K562 (cell line): Measurements from ENCODE around the gene EGR1. TPM values are rescaled to one million over a fixed set of nuclear protein-coding genes. Genes with fewer than 3 reads are reported as not detected.

Source experiments
- ARHGAP35 ChIP-seq: fragments of 450-650 bp; IDR thresholded peaks from 2 replicates; pipeline ENCODE4 v1.6.1; 2018; ENCODE audit not compliant: partially characterized antibody
- EHMT2 ChIP-seq: fragments of 450-650 bp; IDR thresholded peaks from 2 replicates; pipeline ENCODE4 v1.6.1; 2018; ENCODE audit warnings: antibody characterized with exemption
- HDAC8 ChIP-seq: fragments of 450-650 bp; IDR thresholded peaks from 2 replicates; pipeline ENCODE4 v1.6.1; 2016; ENCODE audit warnings: mild to moderate bottlenecking, missing genetic modification characterization, moderate library complexity, missing compliant biosample characterization
- KLF16 ChIP-seq: IDR thresholded peaks from 2 replicates; pipeline ENCODE4 v1.6.1; 2016; ENCODE audit warnings: antibody characterized with exemption
- SMARCB1 ChIP-seq: IDR thresholded peaks from 2 replicates; pipeline ENCODE4 v1.6.1; 2011; ENCODE audit warnings: improper control_type of control experiment, low read depth; ENCODE audit not compliant: insufficient read length
- SRSF7 ChIP-seq: fragments of 200-400 bp; formaldehyde crosslinking; optimal IDR thresholded peaks from 2 replicates; pipeline ENCODE3; 2017; ENCODE audit warnings: mild to moderate bottlenecking, low read depth, low read length
- TAF1 ChIP-seq: IDR thresholded peaks from 2 replicates; pipeline ENCODE4 v1.6.1; 2011; ENCODE audit warnings: mild to moderate bottlenecking, low read length, moderate library complexity; ENCODE audit not compliant: insufficient read depth, control insufficient read depth, severe bottlenecking; ENCODE audit errors: extremely low read depth
- TEAD4 ChIP-seq, 2 experiments: sonication (generic) in 1 of 2; formaldehyde crosslinking in 1 of 2; IDR thresholded peaks; 2 replicates each; pipeline versions ENCODE4 v1.6.1 to v1.8.0; 2012 to 2022; ENCODE audit warnings: borderline replicate concordance in 1 of 2, inconsistent platforms in 1 of 2, low read length in 1 of 2, mild to moderate bottlenecking in 1 of 2, missing genetic modification reagents in 1 of 2
- polyA plus RNA-seq, 8 experiments: library from polyadenylated mRNA; depleted of rRNA in 4 of 8; stranded (reverse) in 5 of 8; unstranded in 3 of 8; fragments of >200 nt; fragmentation: Nextera tagmentation in 2 of 8; fragmentation: Illumina TruSeq in 1 of 8; extraction: Ambion mirVana in 2 of 8; extraction: Trizol in 1 of 8; gene quantifications; 2 replicates each; pipeline versions ENCODE4 v1.2.1 to v1.2.3, GENCODE V29; 2011 to 2014; ENCODE audit warnings: inconsistent platforms in 1 of 8, missing spikeins in 1 of 8
- total RNA-seq, 7 experiments: library from RNA; depleted of rRNA in 6 of 7; stranded (reverse); fragments of >200 nt in 6 of 7; fragmentation: Illumina TruSeq in 2 of 7; extraction: Trizol in 2 of 7; gene quantifications; 2 replicates each; pipeline versions ENCODE4 v1.2.1 to v1.2.3, GENCODE V29; 2011 to 2021; ENCODE audit warnings: low replicate concordance in 1 of 7
- TF ChIP-seq, protein P1 (sequence below): conservative IDR thresholded peaks from 2 replicates; pipeline ENCODE4 v1.6.1; 2011; ENCODE audit warnings: low read depth, mild to moderate bottlenecking, low read length; ENCODE audit not compliant: control insufficient read depth
- TF ChIP-seq, protein P2 (sequence below), 2 experiments: fragments of 450-650 bp; conservative IDR thresholded peaks; 2 replicates each; pipeline ENCODE4 v1.6.1; 2017; ENCODE audit warnings: mild to moderate bottlenecking in 2 of 2, moderate library complexity in 2 of 2
- TF ChIP-seq, protein P3 (sequence below), 2 experiments: fragments of 450-650 bp; IDR thresholded peaks; 2 replicates each; pipeline ENCODE4 v1.6.1; 2018; ENCODE audit warnings: mild to moderate bottlenecking in 2 of 2, low read depth in 1 of 2; ENCODE audit not compliant: partially characterized antibody in 2 of 2
- TF ChIP-seq, protein P4 (sequence below): sonication (generic); formaldehyde crosslinking; IDR thresholded peaks from 2 replicates; pipeline ENCODE4 v1.8.0; 2022; ENCODE audit warnings: missing genetic modification reagents, mild to moderate bottlenecking, moderate library complexity, borderline replicate concordance
- TF ChIP-seq, protein P5 (sequence below): fragments of 450-650 bp; formaldehyde crosslinking; conservative IDR thresholded peaks from 2 replicates; pipeline ENCODE4 v1.4.0; 2022; ENCODE audit warnings: mild to moderate bottlenecking, missing genetic modification characterization

Gene EGR1
- total and polyA plus RNA-seq, 9 of the 15 experiments (the other 6 are each of a cell fraction or from before 2014, with no cell fraction given): 1.3 to 132 (median 21.5) TPM

DNA sequence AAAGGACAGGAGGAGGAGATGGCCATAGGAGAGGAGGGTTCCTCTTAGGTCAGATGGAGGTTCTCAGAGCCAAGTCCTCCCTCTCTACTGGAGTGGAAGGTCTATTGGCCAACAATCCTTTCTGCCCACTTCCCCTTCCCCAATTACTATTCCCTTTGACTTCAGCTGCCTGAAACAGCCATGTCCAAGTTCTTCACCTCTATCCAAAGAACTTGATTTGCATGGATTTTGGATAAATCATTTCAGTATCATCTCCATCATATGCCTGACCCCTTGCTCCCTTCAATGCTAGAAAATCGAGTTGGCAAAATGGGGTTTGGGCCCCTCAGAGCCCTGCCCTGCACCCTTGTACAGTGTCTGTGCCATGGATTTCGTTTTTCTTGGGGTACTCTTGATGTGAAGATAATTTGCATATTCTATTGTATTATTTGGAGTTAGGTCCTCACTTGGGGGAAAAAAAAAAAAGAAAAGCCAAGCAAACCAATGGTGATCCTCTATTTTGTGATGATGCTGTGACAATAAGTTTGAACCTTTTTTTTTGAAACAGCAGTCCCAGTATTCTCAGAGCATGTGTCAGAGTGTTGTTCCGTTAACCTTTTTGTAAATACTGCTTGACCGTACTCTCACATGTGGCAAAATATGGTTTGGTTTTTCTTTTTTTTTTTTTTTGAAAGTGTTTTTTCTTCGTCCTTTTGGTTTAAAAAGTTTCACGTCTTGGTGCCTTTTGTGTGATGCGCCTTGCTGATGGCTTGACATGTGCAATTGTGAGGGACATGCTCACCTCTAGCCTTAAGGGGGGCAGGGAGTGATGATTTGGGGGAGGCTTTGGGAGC lies 3.1 kb downstream of the EGR1 start (continued):
- TF ChIP-seq ARHGAP35: peak; percentile 67
- no peak for TF ChIP-seq HDAC8 (tag)
- no peak for TF ChIP-seq SMARCB1
- TF ChIP-seq TEAD4 (IDR thresholded peaks at IDR 0.05; ENCODE audit: low read length): peak; percentile 19
- no peak for TF ChIP-seq TEAD4 (CRISPR knock-in tag; IDR thresholded peaks at IDR 0.05; ENCODE audit: borderline replicate concordance)
- peak; percentile 24 for TF ChIP-seq SRSF7
- TF ChIP-seq, protein P1, sequence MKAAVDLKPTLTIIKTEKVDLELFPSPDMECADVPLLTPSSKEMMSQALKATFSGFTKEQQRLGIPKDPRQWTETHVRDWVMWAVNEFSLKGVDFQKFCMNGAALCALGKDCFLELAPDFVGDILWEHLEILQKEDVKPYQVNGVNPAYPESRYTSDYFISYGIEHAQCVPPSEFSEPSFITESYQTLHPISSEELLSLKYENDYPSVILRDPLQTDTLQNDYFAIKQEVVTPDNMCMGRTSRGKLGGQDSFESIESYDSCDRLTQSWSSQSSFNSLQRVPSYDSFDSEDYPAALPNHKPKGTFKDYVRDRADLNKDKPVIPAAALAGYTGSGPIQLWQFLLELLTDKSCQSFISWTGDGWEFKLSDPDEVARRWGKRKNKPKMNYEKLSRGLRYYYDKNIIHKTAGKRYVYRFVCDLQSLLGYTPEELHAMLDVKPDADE: peak; percentile 65; the same call in 1 of the 2 replicates
- TF ChIP-seq TAF1: peak; percentile 55
- no peak for TF ChIP-seq EHMT2
- TF ChIP-seq, protein P2, sequence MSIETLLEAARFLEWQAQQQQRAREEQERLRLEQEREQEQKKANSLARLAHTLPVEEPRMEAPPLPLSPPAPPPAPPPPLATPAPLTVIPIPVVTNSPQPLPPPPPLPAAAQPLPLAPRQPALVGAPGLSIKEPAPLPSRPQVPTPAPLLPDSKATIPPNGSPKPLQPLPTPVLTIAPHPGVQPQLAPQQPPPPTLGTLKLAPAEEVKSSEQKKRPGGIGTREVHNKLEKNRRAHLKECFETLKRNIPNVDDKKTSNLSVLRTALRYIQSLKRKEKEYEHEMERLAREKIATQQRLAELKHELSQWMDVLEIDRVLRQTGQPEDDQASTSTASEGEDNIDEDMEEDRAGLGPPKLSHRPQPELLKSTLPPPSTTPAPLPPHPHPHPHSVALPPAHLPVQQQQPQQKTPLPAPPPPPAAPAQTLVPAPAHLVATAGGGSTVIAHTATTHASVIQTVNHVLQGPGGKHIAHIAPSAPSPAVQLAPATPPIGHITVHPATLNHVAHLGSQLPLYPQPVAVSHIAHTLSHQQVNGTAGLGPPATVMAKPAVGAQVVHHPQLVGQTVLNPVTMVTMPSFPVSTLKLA (conservative IDR thresholded peaks at IDR 0.05): 0 out of 4 replicates have a peak, but pooled peaks of 1 of the 2 experiments have one; percentile 23
- TF ChIP-seq, protein P3, sequence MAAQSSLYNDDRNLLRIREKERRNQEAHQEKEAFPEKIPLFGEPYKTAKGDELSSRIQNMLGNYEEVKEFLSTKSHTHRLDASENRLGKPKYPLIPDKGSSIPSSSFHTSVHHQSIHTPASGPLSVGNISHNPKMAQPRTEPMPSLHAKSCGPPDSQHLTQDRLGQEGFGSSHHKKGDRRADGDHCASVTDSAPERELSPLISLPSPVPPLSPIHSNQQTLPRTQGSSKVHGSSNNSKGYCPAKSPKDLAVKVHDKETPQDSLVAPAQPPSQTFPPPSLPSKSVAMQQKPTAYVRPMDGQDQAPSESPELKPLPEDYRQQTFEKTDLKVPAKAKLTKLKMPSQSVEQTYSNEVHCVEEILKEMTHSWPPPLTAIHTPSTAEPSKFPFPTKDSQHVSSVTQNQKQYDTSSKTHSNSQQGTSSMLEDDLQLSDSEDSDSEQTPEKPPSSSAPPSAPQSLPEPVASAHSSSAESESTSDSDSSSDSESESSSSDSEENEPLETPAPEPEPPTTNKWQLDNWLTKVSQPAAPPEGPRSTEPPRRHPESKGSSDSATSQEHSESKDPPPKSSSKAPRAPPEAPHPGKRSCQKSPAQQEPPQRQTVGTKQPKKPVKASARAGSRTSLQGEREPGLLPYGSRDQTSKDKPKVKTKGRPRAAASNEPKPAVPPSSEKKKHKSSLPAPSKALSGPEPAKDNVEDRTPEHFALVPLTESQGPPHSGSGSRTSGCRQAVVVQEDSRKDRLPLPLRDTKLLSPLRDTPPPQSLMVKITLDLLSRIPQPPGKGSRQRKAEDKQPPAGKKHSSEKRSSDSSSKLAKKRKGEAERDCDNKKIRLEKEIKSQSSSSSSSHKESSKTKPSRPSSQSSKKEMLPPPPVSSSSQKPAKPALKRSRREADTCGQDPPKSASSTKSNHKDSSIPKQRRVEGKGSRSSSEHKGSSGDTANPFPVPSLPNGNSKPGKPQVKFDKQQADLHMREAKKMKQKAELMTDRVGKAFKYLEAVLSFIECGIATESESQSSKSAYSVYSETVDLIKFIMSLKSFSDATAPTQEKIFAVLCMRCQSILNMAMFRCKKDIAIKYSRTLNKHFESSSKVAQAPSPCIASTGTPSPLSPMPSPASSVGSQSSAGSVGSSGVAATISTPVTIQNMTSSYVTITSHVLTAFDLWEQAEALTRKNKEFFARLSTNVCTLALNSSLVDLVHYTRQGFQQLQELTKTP (IDR thresholded peaks at IDR 0.05; ENCODE audit: low read depth in 1 of 2, partially characterized antibody in 2 of 2): peak in 1 of 2 experiments; percentile 20
- TF ChIP-seq KLF16: no peak
- TF ChIP-seq, protein P4, sequence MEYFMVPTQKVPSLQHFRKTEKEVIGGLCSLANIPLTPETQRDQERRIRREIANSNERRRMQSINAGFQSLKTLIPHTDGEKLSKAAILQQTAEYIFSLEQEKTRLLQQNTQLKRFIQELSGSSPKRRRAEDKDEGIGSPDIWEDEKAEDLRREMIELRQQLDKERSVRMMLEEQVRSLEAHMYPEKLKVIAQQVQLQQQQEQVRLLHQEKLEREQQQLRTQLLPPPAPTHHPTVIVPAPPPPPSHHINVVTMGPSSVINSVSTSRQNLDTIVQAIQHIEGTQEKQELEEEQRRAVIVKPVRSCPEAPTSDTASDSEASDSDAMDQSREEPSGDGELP: no peak
- TF ChIP-seq, protein P5, sequence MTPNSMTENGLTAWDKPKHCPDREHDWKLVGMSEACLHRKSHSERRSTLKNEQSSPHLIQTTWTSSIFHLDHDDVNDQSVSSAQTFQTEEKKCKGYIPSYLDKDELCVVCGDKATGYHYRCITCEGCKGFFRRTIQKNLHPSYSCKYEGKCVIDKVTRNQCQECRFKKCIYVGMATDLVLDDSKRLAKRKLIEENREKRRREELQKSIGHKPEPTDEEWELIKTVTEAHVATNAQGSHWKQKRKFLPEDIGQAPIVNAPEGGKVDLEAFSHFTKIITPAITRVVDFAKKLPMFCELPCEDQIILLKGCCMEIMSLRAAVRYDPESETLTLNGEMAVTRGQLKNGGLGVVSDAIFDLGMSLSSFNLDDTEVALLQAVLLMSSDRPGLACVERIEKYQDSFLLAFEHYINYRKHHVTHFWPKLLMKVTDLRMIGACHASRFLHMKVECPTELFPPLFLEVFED: peak; percentile 42; the same call in 1 of the 2 replicates
